Measurements from ENCODE around the gene CHRM2. TPM values are rescaled to one million over a fixed set of nuclear protein-coding genes. Genes with fewer than 3 reads are reported as not detected.
A peak's percentile ranks its signal among the peaks of the same experiment; 100 is the strongest.

The CHRM2 gene
- total and polyA plus RNA-seq, 2 experiments from 2014 or later: 0.21 to 0.35 TPM

DNA sequence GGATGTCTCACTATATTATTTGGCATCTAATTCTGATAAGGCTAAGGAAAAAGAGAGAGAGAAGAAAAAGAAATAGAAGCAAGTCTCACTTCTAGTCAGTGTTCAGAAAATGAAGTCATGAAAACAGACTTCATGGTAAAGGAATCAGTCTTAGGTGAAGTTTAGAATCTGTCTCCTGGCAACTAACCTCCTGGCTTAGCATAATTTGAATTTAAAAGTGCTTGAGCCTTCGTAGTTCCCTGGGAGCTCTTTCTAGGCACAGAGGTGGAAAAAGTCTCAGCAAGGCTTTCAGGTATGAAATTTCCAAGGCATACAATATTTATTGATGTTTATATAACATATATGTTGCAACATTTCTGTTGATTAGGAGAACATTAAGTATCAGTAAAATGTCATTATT lies 10.4 kb downstream of the CHRM2 start:
- ATAC-seq: peak; percentile 61; the same call in 2 of the 3 replicates
- Histone ChIP-seq H3K79me2 (replicated peaks; ENCODE audit: insufficient read depth) (no peaks in the 10 kb centered on the region), H3K4me1 (ENCODE audit: insufficient read depth) (peaks cover 47% of the 10 kb centered on the region), H3K4me2 (peak overlapping the region; percentile 47), H3K4me3 (no peak overlapping the region), H2AFZ (no peak overlapping the region), H3K27me3 (ENCODE audit: insufficient read depth) (peaks cover 4% of the 10 kb centered on the region; the same call in 1 of the 2 replicates), H3K36me3 (ENCODE audit: insufficient read depth) (no peaks in the 10 kb centered on the region), H3K9me2 (ENCODE audit: insufficient read depth) (no peaks in the 10 kb centered on the region), H3K27ac (ENCODE audit: low read depth) (no peak overlapping the region), H4K20me1 (replicated peaks; ENCODE audit: insufficient read depth) (no peaks in the 10 kb centered on the region), H3F3A (replicated peaks; ENCODE audit: low read depth) (no peaks in the 10 kb centered on the region)
- DNase-seq (ENCODE audit: low spot score): peak; percentile 51
- Mint-ChIP-seq H3K9me3 (no peaks in the 10 kb centered on the region), H3K27ac (0 out of 2 replicates have a peak overlapping the region, but pooled peaks have one; percentile 66), H3K4me1 (peaks cover 57% of the 10 kb centered on the region), H3K36me3 (ENCODE audit: low read depth) (no peaks in the 10 kb centered on the region), H3K27me3 (ENCODE audit: insufficient read depth, low read depth, poor library complexity) (no peaks in the 10 kb centered on the region), H3K4me3 (peak overlapping the region; percentile 27; the same call in 1 of the 3 replicates)
- TF ChIP-seq, protein P1, sequence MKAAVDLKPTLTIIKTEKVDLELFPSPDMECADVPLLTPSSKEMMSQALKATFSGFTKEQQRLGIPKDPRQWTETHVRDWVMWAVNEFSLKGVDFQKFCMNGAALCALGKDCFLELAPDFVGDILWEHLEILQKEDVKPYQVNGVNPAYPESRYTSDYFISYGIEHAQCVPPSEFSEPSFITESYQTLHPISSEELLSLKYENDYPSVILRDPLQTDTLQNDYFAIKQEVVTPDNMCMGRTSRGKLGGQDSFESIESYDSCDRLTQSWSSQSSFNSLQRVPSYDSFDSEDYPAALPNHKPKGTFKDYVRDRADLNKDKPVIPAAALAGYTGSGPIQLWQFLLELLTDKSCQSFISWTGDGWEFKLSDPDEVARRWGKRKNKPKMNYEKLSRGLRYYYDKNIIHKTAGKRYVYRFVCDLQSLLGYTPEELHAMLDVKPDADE (IDR thresholded peaks at IDR 0.05): no peak
- TF ChIP-seq CREB1 (CRISPR knock-in tag; IDR thresholded peaks at IDR 0.05; ENCODE audit: low read depth) (no peak), STAT1 (IDR thresholded peaks at IDR 0.05; ENCODE audit: unreplicated experiment) (no peak), CTCF (conservative IDR thresholded peaks at IDR 0.05; ENCODE audit: low read depth in 2 of 2) (no peak), JUNB (IDR thresholded peaks at IDR 0.05; ENCODE audit: unreplicated experiment) (no peak), ZNF114 (CRISPR knock-in tag; IDR thresholded peaks at IDR 0.05) (no peak), EZH2 (IDR thresholded peaks at IDR 0.05; ENCODE audit: low read depth, unreplicated experiment) (no peak), ZNF331 (CRISPR knock-in tag; IDR thresholded peaks at IDR 0.05; ENCODE audit: low read depth) (no peak), NANOG (IDR thresholded peaks at IDR 0.05; ENCODE audit: borderline replicate concordance) (no peak), ZNF462 (CRISPR knock-in tag; IDR thresholded peaks at IDR 0.05) (no peak)
- TF ChIP-seq, protein P2, sequence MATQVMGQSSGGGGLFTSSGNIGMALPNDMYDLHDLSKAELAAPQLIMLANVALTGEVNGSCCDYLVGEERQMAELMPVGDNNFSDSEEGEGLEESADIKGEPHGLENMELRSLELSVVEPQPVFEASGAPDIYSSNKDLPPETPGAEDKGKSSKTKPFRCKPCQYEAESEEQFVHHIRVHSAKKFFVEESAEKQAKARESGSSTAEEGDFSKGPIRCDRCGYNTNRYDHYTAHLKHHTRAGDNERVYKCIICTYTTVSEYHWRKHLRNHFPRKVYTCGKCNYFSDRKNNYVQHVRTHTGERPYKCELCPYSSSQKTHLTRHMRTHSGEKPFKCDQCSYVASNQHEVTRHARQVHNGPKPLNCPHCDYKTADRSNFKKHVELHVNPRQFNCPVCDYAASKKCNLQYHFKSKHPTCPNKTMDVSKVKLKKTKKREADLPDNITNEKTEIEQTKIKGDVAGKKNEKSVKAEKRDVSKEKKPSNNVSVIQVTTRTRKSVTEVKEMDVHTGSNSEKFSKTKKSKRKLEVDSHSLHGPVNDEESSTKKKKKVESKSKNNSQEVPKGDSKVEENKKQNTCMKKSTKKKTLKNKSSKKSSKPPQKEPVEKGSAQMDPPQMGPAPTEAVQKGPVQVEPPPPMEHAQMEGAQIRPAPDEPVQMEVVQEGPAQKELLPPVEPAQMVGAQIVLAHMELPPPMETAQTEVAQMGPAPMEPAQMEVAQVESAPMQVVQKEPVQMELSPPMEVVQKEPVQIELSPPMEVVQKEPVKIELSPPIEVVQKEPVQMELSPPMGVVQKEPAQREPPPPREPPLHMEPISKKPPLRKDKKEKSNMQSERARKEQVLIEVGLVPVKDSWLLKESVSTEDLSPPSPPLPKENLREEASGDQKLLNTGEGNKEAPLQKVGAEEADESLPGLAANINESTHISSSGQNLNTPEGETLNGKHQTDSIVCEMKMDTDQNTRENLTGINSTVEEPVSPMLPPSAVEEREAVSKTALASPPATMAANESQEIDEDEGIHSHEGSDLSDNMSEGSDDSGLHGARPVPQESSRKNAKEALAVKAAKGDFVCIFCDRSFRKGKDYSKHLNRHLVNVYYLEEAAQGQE (IDR thresholded peaks at IDR 0.05; ENCODE audit: unreplicated experiment): no peak
